Activated CD8-positive, alpha-beta memory T cell treated with anti-CD3 and anti-CD28 coated beads, Interleukin-2, amount 50 U/mL, for 1 hour (primary cell): Measurements from ENCODE around the gene RARB.

Source experiments
- DNase-seq: peaks from one replicate; pipeline ENCODE4 v3.0.0-alpha.2; 2020; ENCODE audit errors: extremely low read depth

Gene RARB

GRCh38 chr3:25578059-25578458 is 150.0 kb downstream of the RARB start:
- no peak for DNase-seq

GRCh38 chr3:25580534-25580933 is 152.5 kb downstream of the RARB start:
- no peak for DNase-seq

GRCh38 chr3:25581335-25581734 is 153.3 kb downstream of the RARB start:
- DNase-seq: no peak

- DNase-seq: no peak
These were observed 153.8 kb downstream of the RARB start for GRCh38 chr3:25581823-25582222.

GRCh38 chr3:25582242-25582641 is 154.2 kb downstream of the RARB start:
- no peak for DNase-seq

- no peak for DNase-seq
These were observed 155.3 kb downstream of the RARB start for GRCh38 chr3:25583343-25583742.

GRCh38 chr3:25584011-25584789 is 156.1 kb downstream of the RARB start:
- no peak for DNase-seq

- no peak for DNase-seq
These were observed 157.5 kb downstream of the RARB start for GRCh38 chr3:25585361-25586166.

GRCh38 chr3:25586167-25586505 is 158.1 kb downstream of the RARB start:
- DNase-seq: no peak

GRCh38 chr3:25586553-25586952 is 158.5 kb downstream of the RARB start:
- no peak for DNase-seq

- no peak for DNase-seq
These were observed 159.0 kb downstream of the RARB start for GRCh38 chr3:25587094-25587493.

GRCh38 chr3:25587526-25587925 is 159.5 kb downstream of the RARB start:
- no peak for DNase-seq

- DNase-seq: no peak
These were observed 159.9 kb downstream of the RARB start for GRCh38 chr3:25587975-25588374.

- no peak for DNase-seq
These were observed 160.5 kb downstream of the RARB start for GRCh38 chr3:25588441-25589103.

- no peak for DNase-seq
These were observed 161.2 kb downstream of the RARB start for GRCh38 chr3:25589104-25589782.

GRCh38 chr3:25589783-25590258 is 161.8 kb downstream of the RARB start:
- no peak for DNase-seq

- no peak for DNase-seq
These were observed 164.5 kb downstream of the RARB start for GRCh38 chr3:25592510-25592968.

GRCh38 chr3:25593001-25593400 is 164.9 kb downstream of the RARB start:
- DNase-seq: no peak

- no peak for DNase-seq
These were observed 166.0 kb downstream of the RARB start for GRCh38 chr3:25594007-25594502.

GRCh38 chr3:25597535-25598101 is 169.6 kb downstream of the RARB start:
- no peak for DNase-seq

- no peak for DNase-seq
These were observed 175.6 kb downstream of the RARB start for GRCh38 chr3:25603703-25604102.
